ENCODE data around the gene CPEB2. TPM values are rescaled to one million over a fixed set of nuclear protein-coding genes. Genes with fewer than 3 reads are reported as not detected.
"Not testable (repeated sequence)": the region's sequence is repeated elsewhere in the genome, so short reads cannot be mapped to it uniquely, and the experiment has no call there.

The CPEB2 gene
- total RNA-seq, 1 donor from 2014 or later = 3.5 TPM

- TF ChIP-seq CTCF (conservative IDR thresholded peaks at IDR 0.05; ENCODE audit: low read depth, low read length) = no peak
- H3K4me3 ChIP-seq (ENCODE audit: low read depth, low read length) = no peak overlapping the region
- no peak for DNase-seq (ENCODE audit: low read depth)
Measured at GRCh38 chr4:15068298-15068697, 66.0 kb downstream of the CPEB2 start.

GRCh38 chr4:15075875-15076274 is 73.6 kb downstream of the CPEB2 start:
- H3K4me3 ChIP-seq (ENCODE audit: low read depth, low read length) = no peak overlapping the region
- no peak for TF ChIP-seq CTCF (conservative IDR thresholded peaks at IDR 0.05; ENCODE audit: low read depth, low read length)
- DNase-seq (ENCODE audit: low read depth) = no peak

DNA sequence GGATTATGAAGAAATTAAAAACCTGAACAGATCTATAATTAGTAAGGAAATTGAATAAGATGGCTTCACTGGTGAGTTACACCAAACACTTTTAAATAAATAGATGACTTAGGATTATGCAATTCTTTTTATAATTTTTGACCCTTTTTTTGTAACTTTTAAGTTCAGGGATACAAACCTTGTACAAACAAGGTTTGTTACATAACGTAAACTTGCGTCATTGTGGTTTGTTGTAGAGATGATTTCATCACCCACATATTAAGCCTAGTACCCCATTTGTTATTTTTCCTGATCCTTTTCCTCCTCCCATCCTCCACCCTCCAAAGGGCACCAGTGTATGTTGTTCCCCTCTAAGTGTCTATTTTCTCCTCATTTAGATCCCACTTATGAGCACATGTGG is 75.7 kb downstream of the CPEB2 start:
- TF ChIP-seq CTCF (conservative IDR thresholded peaks at IDR 0.05; ENCODE audit: low read depth, low read length) = no peak
- no peak for DNase-seq (ENCODE audit: low read depth)
- H3K4me3 ChIP-seq (ENCODE audit: low read depth, low read length) = no peak overlapping the region

DNA sequence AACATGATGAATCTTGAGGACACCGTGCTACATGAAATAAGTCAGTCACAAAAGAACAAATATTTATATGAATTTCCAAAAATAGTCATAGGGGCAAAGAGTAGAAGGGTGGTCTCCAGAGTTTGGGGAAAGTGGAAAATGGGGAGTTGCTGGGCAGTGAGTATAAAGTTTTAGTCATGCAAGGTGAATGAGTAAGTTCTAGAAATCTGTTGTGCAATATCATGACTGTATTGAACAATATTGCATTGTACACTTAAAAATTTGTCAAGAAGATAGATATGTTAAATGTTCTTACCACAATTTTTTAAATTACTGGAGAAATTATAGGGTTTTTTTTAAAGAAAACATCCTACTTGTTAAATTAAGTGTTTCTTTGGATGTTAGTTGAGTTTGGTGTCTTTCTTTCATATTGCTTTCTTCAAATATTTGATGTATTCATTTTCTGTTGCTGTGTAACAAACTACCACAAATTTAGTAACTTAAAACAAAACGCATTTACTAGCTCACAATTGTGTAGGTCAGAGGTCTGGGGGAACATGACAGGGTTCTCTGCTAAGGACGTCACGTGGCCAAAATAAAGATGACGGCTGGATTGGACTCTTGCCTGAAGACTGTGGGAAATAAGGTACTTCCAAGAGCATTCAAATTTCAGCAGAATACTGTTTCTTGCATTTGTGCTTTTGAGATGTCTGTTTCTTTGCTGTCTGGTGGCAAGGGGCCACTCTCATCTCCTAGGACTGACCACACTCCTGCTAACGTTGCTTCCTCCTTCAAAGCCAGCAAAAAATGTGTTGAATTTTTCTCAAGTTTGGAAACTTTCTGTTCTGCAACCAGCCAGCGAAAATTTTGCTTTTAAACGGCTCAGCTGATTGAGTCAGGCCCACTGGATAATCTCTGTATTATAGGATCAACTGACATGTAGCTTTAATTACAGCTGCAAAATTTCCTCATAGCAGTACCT is 76.7 kb downstream of the CPEB2 start:
- TF ChIP-seq CTCF (conservative IDR thresholded peaks at IDR 0.05; ENCODE audit: low read depth, low read length) = no peak
- no peak for DNase-seq (ENCODE audit: low read depth)
- no peak overlapping the region for H3K4me3 ChIP-seq (ENCODE audit: low read depth, low read length)

- no peak for TF ChIP-seq CTCF (conservative IDR thresholded peaks at IDR 0.05; ENCODE audit: low read depth, low read length)
- no peak overlapping the region for H3K4me3 ChIP-seq (ENCODE audit: low read depth, low read length)
- DNase-seq (ENCODE audit: low read depth) = no peak
Measured at GRCh38 chr4:15084780-15085179, 82.5 kb downstream of the CPEB2 start.

DNA sequence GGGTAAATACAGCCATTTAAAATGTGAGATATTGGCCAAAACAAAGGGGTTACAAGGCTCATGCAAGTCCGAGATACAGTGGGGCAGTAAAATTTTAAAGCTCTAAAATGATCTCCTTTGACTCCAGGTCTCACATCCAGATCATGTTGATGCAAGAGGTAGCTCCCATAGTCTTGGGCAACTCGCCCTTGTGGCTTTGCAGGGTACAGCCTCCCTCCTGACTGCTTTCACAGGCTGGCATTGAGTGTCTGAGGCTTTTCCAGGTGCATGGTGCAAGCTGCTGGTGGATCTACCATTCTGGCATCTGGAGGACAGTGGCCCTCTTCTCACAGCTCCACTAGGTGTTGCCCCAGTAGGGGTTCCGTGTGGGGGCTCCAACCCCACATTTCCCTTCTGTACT is 83.5 kb downstream of the CPEB2 start:
- not testable (repeated sequence) for H3K4me3 ChIP-seq (ENCODE audit: low read depth, low read length); DNase-seq (ENCODE audit: low read depth)

GRCh38 chr4:15086259-15086658 is 84.0 kb downstream of the CPEB2 start:
- not testable (repeated sequence) for H3K4me3 ChIP-seq (ENCODE audit: low read depth, low read length); DNase-seq (ENCODE audit: low read depth)

- DNase-seq (ENCODE audit: low read depth) = no peak
- no peak for TF ChIP-seq CTCF (conservative IDR thresholded peaks at IDR 0.05; ENCODE audit: low read depth, low read length)
Measured at GRCh38 chr4:15088394-15089035, 86.2 kb downstream of the CPEB2 start.

More at GRCh38 chr4:15088394-15089035, 86.2 kb downstream of the CPEB2 start:
- H3K4me3 ChIP-seq (ENCODE audit: low read depth, low read length) = no peak overlapping the region
